B cell (primary cell): ENCODE measurements around the gene PPIL1. TPM values are rescaled to one million over a fixed set of nuclear protein-coding genes. Genes with fewer than 3 reads are reported as not detected.

Source experiments
- ATAC-seq: fragments of 200-7000 bp; cut with Tn5 transposase; one replicate; pipeline ENCODE4 v1.10.0; 2021; ENCODE audit warnings: low read depth, mild to moderate bottlenecking, moderate number of reproducible peaks, moderate library complexity
- CTCF ChIA-PET: fragments of 350-600 bp; sonication (Branson Sonifier 250); formaldehyde crosslinking; loops from one replicate; lab custom pipeline; 2021; ENCODE audit warnings: antibody characterized with exemption, inconsistent platforms; lab: Charles Lee
- POLR2A ChIA-PET: fragments of 350-600 bp; sonication (Branson Sonifier 250); formaldehyde crosslinking; loops from one replicate; lab custom pipeline; 2021; ENCODE audit warnings: antibody characterized with exemption; lab: Charles Lee
- DNase-seq: peaks from one replicate; pipeline ENCODE4 v3.0.0; 2013
- H2AFZ ChIP-seq: 2 replicates; pipeline ENCODE4 v1.6.1; 2012; ENCODE audit warnings: mild to moderate bottlenecking, low read depth, low read length; ENCODE audit not compliant: insufficient read depth, poor library complexity, severe bottlenecking
- H3K27ac ChIP-seq, 2 donors: 1 replicate in 1 of 2; 2 replicates in 1 of 2; pipeline ENCODE4 v1.5.1; 2012 to 2013; ENCODE audit warnings: low read length in 2 of 2, mild to moderate bottlenecking in 2 of 2, moderate library complexity in 1 of 2
- H3K27me3 ChIP-seq, 4 experiments: fragments of 200-600 bp in 1 of 4; sonication (generic) in 1 of 4; replicated peaks in 1 of 4; 1 replicate in 2 of 4; 2 replicates in 2 of 4; pipeline versions ENCODE4 v1.6.1 to v1.7.0; 2013 to 2016; ENCODE audit warnings: low read length in 3 of 4, mild to moderate bottlenecking in 2 of 4, mixed read lengths in 1 of 4, moderate library complexity in 1 of 4; ENCODE audit not compliant: insufficient read depth in 4 of 4, control insufficient read depth in 3 of 4; ENCODE audit errors: control extremely low read depth in 1 of 4
- H3K36me3 ChIP-seq, 2 experiments: replicated peaks in 1 of 2; 1 replicate in 1 of 2; 2 replicates in 1 of 2; pipeline versions ENCODE4 v1.6.1 to v1.7.1; 2013; ENCODE audit warnings: low read length in 1 of 2; ENCODE audit not compliant: insufficient read depth in 2 of 2, control insufficient read depth in 1 of 2; ENCODE audit errors: control extremely low read depth in 1 of 2, extremely low read depth in 1 of 2
- H3K4me1 ChIP-seq, 2 donors: fragments of 200-600 bp in 1 of 2; sonication (generic) in 1 of 2; 1 replicate in 1 of 2; 2 replicates in 1 of 2; pipeline versions ENCODE4 v1.5.1 to v1.6.1; 2013 to 2017; ENCODE audit warnings: low read length in 2 of 2; ENCODE audit not compliant: control insufficient read depth in 2 of 2, insufficient read depth in 2 of 2
- H3K4me2 ChIP-seq: replicated peaks from 2 replicates; pipeline ENCODE3; 2012; ENCODE audit warnings: mild to moderate bottlenecking, low read depth, low read length; ENCODE audit not compliant: poor library complexity, severe bottlenecking
- H3K4me3 ChIP-seq, 5 experiments: fragments of 200-600 bp in 1 of 5; sonication (generic) in 1 of 5; 1 replicate in 3 of 5; 2 replicates in 2 of 5; pipeline versions ENCODE4 v1.5.1 to v1.7.0; 2011 to 2016; ENCODE audit warnings: low read length in 4 of 5, mild to moderate bottlenecking in 4 of 5, low read depth in 2 of 5, control low read depth in 1 of 5, moderate library complexity in 1 of 5; ENCODE audit not compliant: insufficient read depth in 1 of 5; ENCODE audit errors: control extremely low read depth in 1 of 5, extremely low read depth in 1 of 5
- H3K79me2 ChIP-seq: fragments of 200-600 bp; sonication (generic); one replicate; pipeline ENCODE4 v1.6.0; 2016; ENCODE audit warnings: low read length; ENCODE audit not compliant: control insufficient read depth, insufficient read depth
- H3K9ac ChIP-seq: fragments of 200-600 bp; sonication (generic); 2 replicates; pipeline ENCODE4 v1.6.1; 2017; ENCODE audit warnings: mild to moderate bottlenecking, low read length, moderate library complexity
- H3K9me3 ChIP-seq, 3 donors: one replicate each; pipeline versions ENCODE4 v1.6.1 to v1.7.1; 2013; ENCODE audit warnings: low read length in 2 of 3; ENCODE audit not compliant: control insufficient read depth in 2 of 3, insufficient read depth in 1 of 3; ENCODE audit errors: control extremely low read depth in 1 of 3
- H4K20me1 ChIP-seq: 2 replicates; pipeline ENCODE4 v1.6.0; 2012; ENCODE audit warnings: mild to moderate bottlenecking, low read length; ENCODE audit not compliant: insufficient read depth, control insufficient read depth, poor library complexity, severe bottlenecking
- H3K27ac Mint-ChIP-seq: one replicate; pipeline ENCODE4 v1.8.0; 2021; ENCODE audit warnings: mixed read lengths
- H3K27me3 Mint-ChIP-seq: one replicate; pipeline ENCODE4 v1.8.0; 2021; ENCODE audit warnings: mixed read lengths
- H3K4me1 Mint-ChIP-seq: one replicate; pipeline ENCODE4 v1.8.0; 2021; ENCODE audit warnings: mixed read lengths
- H3K4me3 Mint-ChIP-seq: one replicate; pipeline ENCODE4 v1.8.0; 2021; ENCODE audit warnings: mixed read lengths
- H3K9me3 Mint-ChIP-seq: one replicate; pipeline ENCODE4 v1.8.0; 2022; ENCODE audit warnings: mixed read lengths; ENCODE audit not compliant: insufficient read depth
- EZH2 ChIP-seq: IDR thresholded peaks from 2 replicates; pipeline ENCODE4 v1.6.1; 2012; ENCODE audit warnings: borderline replicate concordance, low read depth, mild to moderate bottlenecking, moderate library complexity, low read length; ENCODE audit not compliant: insufficient read depth, poor library complexity, severe bottlenecking
- WGBS: methylation state at CpG from one replicate; pipeline ENCODE4 v1.1.5; 2013; ENCODE audit warnings: missing lambda C conversion rate; ENCODE audit not compliant: insufficient coverage; 5-methylcytosine and 5-hydroxymethylcytosine counted together
- intact Hi-C: fragments of 100-400 bp; cut with micrococcal nuclease; formaldehyde crosslinking; loops from one replicate; pipeline ENCODE4 v1.10.0; 2022
- polyA plus RNA-seq: library from polyadenylated mRNA; depleted of rRNA; stranded (reverse); fragments of >200 nt; gene quantifications from 2 replicates; pipeline ENCODE4 v1.2.3, GENCODE V29; 2012
- total RNA-seq, 2 donors: library from RNA; stranded (reverse); fragments of 120-200 nt in 1 of 2; gene quantifications; 1 replicate in 1 of 2; 2 replicates in 1 of 2; pipeline versions ENCODE4 v1.2.3 to v1.2.4, GENCODE V29; 2013 to 2022
- TF ChIP-seq, protein P1 (sequence below): fragments of 200-600 bp; IDR thresholded peaks from one replicate; pipeline ENCODE4 v1.8.0; 2022; ENCODE audit warnings: antibody characterized with exemption, mild to moderate bottlenecking

The PPIL1 gene
- total and polyA plus RNA-seq, 2 donors (not counting 1 experiment from before 2014, with no cell fraction given): 2.9 to 7.0 TPM

DNA sequence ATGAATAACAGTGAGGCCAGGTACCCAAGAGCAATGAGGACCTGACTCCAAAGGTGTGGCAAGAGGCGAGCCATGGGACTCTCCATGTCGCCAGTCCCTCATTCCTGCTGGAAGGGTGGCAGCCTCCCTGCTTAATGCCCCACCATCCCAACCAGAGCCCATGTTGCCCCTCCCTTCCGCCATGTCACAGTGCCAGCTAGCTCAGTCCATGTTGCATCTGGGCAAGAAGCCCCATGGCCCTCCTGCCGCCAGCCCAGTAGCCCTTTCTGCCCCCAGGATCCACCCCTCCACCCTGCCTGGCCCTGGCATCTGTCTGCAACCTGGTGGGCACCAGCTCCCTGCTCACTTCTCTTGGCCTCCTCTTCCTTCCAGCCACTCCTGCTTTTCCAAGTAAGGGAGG lies 29.4 kb downstream of the PPIL1 start:
- peaks cover 14% of the 10 kb centered on the region for H3K4me1 Mint-ChIP-seq
- intact Hi-C loops: no loop called here
- H3K27ac Mint-ChIP-seq: no peak overlapping the region
- peaks cover 11% of the 10 kb centered on the region for H3K27me3 Mint-ChIP-seq
- peaks cover 3% of the 10 kb centered on the region for H3K9me3 Mint-ChIP-seq
- H2AFZ ChIP-seq: no peak overlapping the region
- ChIA-PET POLR2A (no interaction called here), CTCF (no interaction called here)
- TF ChIP-seq, protein P1, sequence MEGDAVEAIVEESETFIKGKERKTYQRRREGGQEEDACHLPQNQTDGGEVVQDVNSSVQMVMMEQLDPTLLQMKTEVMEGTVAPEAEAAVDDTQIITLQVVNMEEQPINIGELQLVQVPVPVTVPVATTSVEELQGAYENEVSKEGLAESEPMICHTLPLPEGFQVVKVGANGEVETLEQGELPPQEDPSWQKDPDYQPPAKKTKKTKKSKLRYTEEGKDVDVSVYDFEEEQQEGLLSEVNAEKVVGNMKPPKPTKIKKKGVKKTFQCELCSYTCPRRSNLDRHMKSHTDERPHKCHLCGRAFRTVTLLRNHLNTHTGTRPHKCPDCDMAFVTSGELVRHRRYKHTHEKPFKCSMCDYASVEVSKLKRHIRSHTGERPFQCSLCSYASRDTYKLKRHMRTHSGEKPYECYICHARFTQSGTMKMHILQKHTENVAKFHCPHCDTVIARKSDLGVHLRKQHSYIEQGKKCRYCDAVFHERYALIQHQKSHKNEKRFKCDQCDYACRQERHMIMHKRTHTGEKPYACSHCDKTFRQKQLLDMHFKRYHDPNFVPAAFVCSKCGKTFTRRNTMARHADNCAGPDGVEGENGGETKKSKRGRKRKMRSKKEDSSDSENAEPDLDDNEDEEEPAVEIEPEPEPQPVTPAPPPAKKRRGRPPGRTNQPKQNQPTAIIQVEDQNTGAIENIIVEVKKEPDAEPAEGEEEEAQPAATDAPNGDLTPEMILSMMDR: no peak
- no peak for TF ChIP-seq EZH2
- no peak overlapping the region for H3K4me2 ChIP-seq
- H3K4me3 ChIP-seq: no peak overlapping the region
- H3K4me1 ChIP-seq: peaks cover 7 to 15% of the 10 kb centered on the region in 2 donors
- H4K20me1 ChIP-seq: no peaks in the 10 kb centered on the region
- no peaks in the 10 kb centered on the region for H3K36me3 ChIP-seq
- H3K79me2 ChIP-seq: no peaks in the 10 kb centered on the region
- 93% methylated on average over 4 of the region's 4 CpGs for WGBS
- ATAC-seq (no peak), DNase-seq (no peak)
- H3K27me3 ChIP-seq: peaks cover 0 to 19% (median 10%) of the 10 kb centered on the region in 4 experiments
- no peak overlapping the region for H3K27ac ChIP-seq
- H3K9ac ChIP-seq: no peak overlapping the region
- no peak overlapping the region for H3K4me3 Mint-ChIP-seq
- peaks cover 0 to 3% (median 3%) of the 10 kb centered on the region in 3 donors for H3K9me3 ChIP-seq

DNA sequence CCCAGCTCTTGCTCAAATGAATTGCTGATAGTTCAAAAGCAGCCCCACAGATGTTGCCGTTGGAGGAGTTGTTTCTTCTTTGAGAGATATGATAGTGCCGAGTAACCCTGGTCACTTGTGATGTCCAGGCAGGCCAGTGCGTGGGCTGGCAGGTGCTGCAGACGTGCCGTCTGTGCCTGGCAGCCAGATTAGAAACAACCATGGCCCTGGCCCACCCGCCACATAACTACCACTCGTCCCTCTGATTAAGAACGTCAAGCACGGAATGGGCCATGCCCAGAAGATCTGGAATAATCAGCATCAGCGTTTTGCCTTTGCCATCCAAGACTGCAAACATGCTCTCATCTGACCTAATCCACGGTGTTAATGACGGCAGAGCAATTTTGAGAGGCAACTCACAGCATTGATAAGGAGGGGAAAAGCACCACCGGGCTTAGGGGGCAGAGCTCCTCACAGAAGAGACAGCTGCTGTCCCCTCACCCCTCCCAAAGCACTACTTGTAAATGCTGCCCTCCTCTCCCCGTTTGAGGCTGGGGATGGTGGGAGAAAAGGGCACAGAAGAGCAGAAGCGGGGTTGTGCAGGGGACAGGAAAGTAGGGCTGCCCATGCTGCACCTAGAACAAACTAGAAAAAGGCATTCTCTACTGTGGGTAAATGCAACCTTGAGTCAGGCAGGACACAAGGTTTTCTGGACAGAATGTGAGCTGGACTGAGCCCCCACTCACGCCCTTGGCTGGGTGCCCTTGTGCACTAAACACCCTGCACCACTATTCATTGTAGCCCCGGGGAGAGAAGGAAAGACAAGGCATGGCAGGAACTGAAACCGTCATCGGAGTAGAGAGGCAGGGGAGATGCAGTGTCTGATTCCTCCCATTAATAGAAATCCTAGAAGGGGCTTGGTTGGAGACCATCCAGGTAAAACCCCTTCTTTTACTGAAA lies 30.1 kb downstream of the PPIL1 start:
- intact Hi-C loops: no loop called here
- 98% methylated on average over 8 of the region's 19 CpGs for WGBS
- no peak overlapping the region for H3K27ac ChIP-seq
- no peaks in the 10 kb centered on the region for H4K20me1 ChIP-seq
- no peak overlapping the region for H3K27ac Mint-ChIP-seq
- no peak for TF ChIP-seq EZH2
- TF ChIP-seq, protein P1: no peak
- POLR2A ChIA-PET: no interaction called here
- H3K9me3 Mint-ChIP-seq: no peaks in the 10 kb centered on the region
- CTCF ChIA-PET: no interaction called here
- H3K36me3 ChIP-seq: no peaks in the 10 kb centered on the region
- no peak overlapping the region for H3K4me3 Mint-ChIP-seq
- no peaks in the 10 kb centered on the region for H3K9me3 ChIP-seq
- DNase-seq: no peak
- H2AFZ ChIP-seq: no peak overlapping the region
- H3K9ac ChIP-seq: no peak overlapping the region
- no peak for ATAC-seq
- H3K4me1 Mint-ChIP-seq: peaks cover 15% of the 10 kb centered on the region
- peaks cover 12% of the 10 kb centered on the region for H3K27me3 Mint-ChIP-seq
- H3K4me2 ChIP-seq: no peak overlapping the region
- H3K4me3 ChIP-seq: no peak overlapping the region
- peaks cover 11 to 18% of the 10 kb centered on the region in 2 donors for H3K4me1 ChIP-seq
- H3K27me3 ChIP-seq: peaks cover 0 to 15% (median 8%) of the 10 kb centered on the region in 4 experiments
- no peaks in the 10 kb centered on the region for H3K79me2 ChIP-seq
